Lung (tissue), 12 donors: Measurements from ENCODE around the gene FADS6. TPM values are rescaled to one million over a fixed set of nuclear protein-coding genes. Genes with fewer than 3 reads are reported as not detected.

Experiments used
- ATAC-seq: fragments of 200-7000 bp; cut with Tn5 transposase; one replicate; pipeline ENCODE4 v1.9.1; 2020; ENCODE audit warnings: moderate number of reproducible peaks; ENCODE audit not compliant: insufficient read depth, low FRiP score
- DNase-seq, 3 donors: peaks; one replicate each; pipeline ENCODE4 v3.0.0-alpha.2; 2013 to 2017
- H3K27ac ChIP-seq, 2 donors: one replicate each; pipeline ENCODE4 v1.5.1; 2013; ENCODE audit warnings: mild to moderate bottlenecking in 2 of 2, moderate library complexity in 2 of 2, control low read depth in 1 of 2, inconsistent platforms in 1 of 2, low read depth in 1 of 2, low read length in 1 of 2
- H3K27me3 ChIP-seq, 3 donors: one replicate each; pipeline ENCODE4 v1.5.1; 2013; ENCODE audit warnings: low read length in 2 of 3; ENCODE audit not compliant: control insufficient read depth in 3 of 3, insufficient read depth in 3 of 3
- H3K36me3 ChIP-seq, 4 donors: one replicate each; pipeline ENCODE4 v1.5.1; 2013; ENCODE audit warnings: low read length in 4 of 4, mild to moderate bottlenecking in 1 of 4, moderate library complexity in 1 of 4; ENCODE audit not compliant: control insufficient read depth in 4 of 4, insufficient read depth in 4 of 4
- H3K4me1 ChIP-seq, 5 donors: one replicate each; pipeline ENCODE4 v1.5.1; 2013; ENCODE audit warnings: low read length in 5 of 5, mild to moderate bottlenecking in 2 of 5, moderate library complexity in 1 of 5; ENCODE audit not compliant: control insufficient read depth in 5 of 5, insufficient read depth in 5 of 5
- H3K4me3 ChIP-seq: one replicate; pipeline ENCODE4 v1.5.1; 2013; ENCODE audit warnings: mild to moderate bottlenecking, control low read depth, moderate library complexity
- H3K9ac ChIP-seq, 2 donors: one replicate each; pipeline ENCODE4 v1.5.1; 2013; ENCODE audit warnings: low read length in 2 of 2, control low read depth in 1 of 2; ENCODE audit not compliant: insufficient read depth in 1 of 2
- H3K9me3 ChIP-seq, 4 donors: one replicate each; pipeline ENCODE4 v1.5.1; 2013; ENCODE audit warnings: low read length in 3 of 4, mild to moderate bottlenecking in 1 of 4, moderate library complexity in 1 of 4; ENCODE audit not compliant: control insufficient read depth in 4 of 4, insufficient read depth in 3 of 4
- WGBS, 2 donors: extraction: QIAGEN DNeasy Blood & Tissue Kit; methylation state at CpG; one replicate each; pipeline ENCODE4 v1.1.7; 2013; 5-methylcytosine and 5-hydroxymethylcytosine counted together
- polyA plus RNA-seq, 2 donors: library from polyadenylated mRNA; stranded (reverse); fragments of 200-250 nt; gene quantifications; one replicate each; pipeline ENCODE4 v1.2.1, GENCODE V29; 2013
- total RNA-seq, 2 donors: library from RNA; depleted of rRNA in 1 of 2; stranded (reverse); fragments of >200 nt in 1 of 2; gene quantifications; one replicate each; pipeline ENCODE4 v1.2.1, GENCODE V29; 2014 to 2021
- TF ChIP-seq, protein P1 (sequence below): IDR thresholded peaks from 2 replicates; pipeline ENCODE4 v1.5.1; 2012; ENCODE audit warnings: mild to moderate bottlenecking; ENCODE audit errors: control extremely low read depth, extremely low read depth
- donor health status: control.
- donor health status: control.
- donor health status: Bipolar disorder and iron deficiency.
- donor health status: healthy.
- donor health status: DM: yes; HTN: yes; CAD: no.

Gene FADS6
- total and polyA plus RNA-seq, 4 donors = not detected

GRCh38 chr17:74928786-74929185 is 35.4 kb upstream of the FADS6 start:
- no peak overlapping the region for H3K9ac ChIP-seq
- no peak overlapping the region for H3K4me3 ChIP-seq
- no peaks in the 10 kb centered on the region for H3K9me3 ChIP-seq
- 77 to 84% methylated on average over 6 of the region's 6 CpGs for WGBS, 2 donors
- H3K27ac ChIP-seq = no peak overlapping the region
- DNase-seq (no peak), ATAC-seq (no peak)
- peaks cover 0 to 4% (median 0%) of the 10 kb centered on the region in 5 donors for H3K4me1 ChIP-seq
- H3K27me3 ChIP-seq = peaks cover 0 to 62% (median 49%) of the 10 kb centered on the region in 3 donors
- no peaks in the 10 kb centered on the region for H3K36me3 ChIP-seq
- TF ChIP-seq, protein P1, sequence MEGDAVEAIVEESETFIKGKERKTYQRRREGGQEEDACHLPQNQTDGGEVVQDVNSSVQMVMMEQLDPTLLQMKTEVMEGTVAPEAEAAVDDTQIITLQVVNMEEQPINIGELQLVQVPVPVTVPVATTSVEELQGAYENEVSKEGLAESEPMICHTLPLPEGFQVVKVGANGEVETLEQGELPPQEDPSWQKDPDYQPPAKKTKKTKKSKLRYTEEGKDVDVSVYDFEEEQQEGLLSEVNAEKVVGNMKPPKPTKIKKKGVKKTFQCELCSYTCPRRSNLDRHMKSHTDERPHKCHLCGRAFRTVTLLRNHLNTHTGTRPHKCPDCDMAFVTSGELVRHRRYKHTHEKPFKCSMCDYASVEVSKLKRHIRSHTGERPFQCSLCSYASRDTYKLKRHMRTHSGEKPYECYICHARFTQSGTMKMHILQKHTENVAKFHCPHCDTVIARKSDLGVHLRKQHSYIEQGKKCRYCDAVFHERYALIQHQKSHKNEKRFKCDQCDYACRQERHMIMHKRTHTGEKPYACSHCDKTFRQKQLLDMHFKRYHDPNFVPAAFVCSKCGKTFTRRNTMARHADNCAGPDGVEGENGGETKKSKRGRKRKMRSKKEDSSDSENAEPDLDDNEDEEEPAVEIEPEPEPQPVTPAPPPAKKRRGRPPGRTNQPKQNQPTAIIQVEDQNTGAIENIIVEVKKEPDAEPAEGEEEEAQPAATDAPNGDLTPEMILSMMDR = no peak

DNA sequence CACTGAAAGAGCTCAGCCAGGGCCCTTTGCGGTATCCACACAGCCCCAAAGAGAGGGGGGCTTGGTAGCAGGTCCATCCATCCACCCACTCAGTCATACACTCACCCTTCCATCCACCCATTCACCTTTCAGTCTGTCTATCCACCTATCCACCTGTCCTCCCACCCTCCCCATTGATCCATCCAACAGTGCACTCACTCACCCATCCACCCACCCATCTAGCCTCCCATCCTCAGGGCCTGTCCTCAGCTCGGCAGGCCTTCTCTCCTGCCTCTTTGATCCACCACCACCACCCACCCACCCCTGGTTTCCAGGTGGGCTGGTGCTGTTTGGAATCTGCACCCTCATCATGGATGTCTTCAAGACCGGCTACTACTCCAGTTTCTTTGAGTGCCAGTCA is 31.8 kb upstream of the FADS6 start:
- 73 to 81% methylated on average over 3 of the region's 3 CpGs for WGBS, 2 donors
- DNase-seq (no peak), ATAC-seq (no peak)

GRCh38 chr17:74924250-74924948 is 31.0 kb upstream of the FADS6 start, which contains the start of gene OTOP2:
Gene OTOP2 (plus strand): TSS chr17:74924273. CDS start chr17:74924633, 360 bp downstream.
- TF ChIP-seq, protein P1 = no peak
- H3K4me3 ChIP-seq = no peak within 1 kb of the TSS
- no peaks in the 10 kb centered on the region for H3K36me3 ChIP-seq
- H3K27me3 ChIP-seq = peaks cover 0 to 59% (median 59%) of the 10 kb centered on the region in 3 donors
- H3K4me1 ChIP-seq = peaks cover 0 to 16% (median 3%) of the 10 kb centered on the region in 5 donors
- DNase-seq = no peak
- ATAC-seq = no peak
- WGBS, 2 donors = 3 to 4% methylated on average over 54 of the region's 54 CpGs
- H3K9ac ChIP-seq = no peak within 1 kb of the TSS
- no peak within 1 kb of the TSS for H3K27ac ChIP-seq
- H3K9me3 ChIP-seq = no peaks in the 10 kb centered on the region

More for the DNA sequence above, 31.8 kb upstream of the FADS6 start:
- peaks cover 0 to 58% (median 56%) of the 10 kb centered on the region in 3 donors for H3K27me3 ChIP-seq
- no peak overlapping the region for H3K9ac ChIP-seq
- no peak overlapping the region for H3K4me3 ChIP-seq
- H3K9me3 ChIP-seq = no peaks in the 10 kb centered on the region
- H3K27ac ChIP-seq = no peak overlapping the region
- H3K4me1 ChIP-seq = peaks cover 0 to 16% (median 3%) of the 10 kb centered on the region in 5 donors
- H3K36me3 ChIP-seq = no peaks in the 10 kb centered on the region
- TF ChIP-seq, protein P1 = no peak
